ENCODE data around the gene SNHG17. TPM values are rescaled to one million over a fixed set of nuclear protein-coding genes. Genes with fewer than 3 reads are reported as not detected.

SNHG17 gene
- total and polyA plus RNA-seq, 9 of the 15 experiments (the other 6 are each of a cell fraction or from before 2014, with no cell fraction given) = 29.8 to 106 (median 57.7) TPM

- TF ChIP-seq CHD7 (IDR thresholded peaks at IDR 0.05; ENCODE audit: low read depth, low read length) (no peak), MXI1 (IDR thresholded peaks at IDR 0.05; ENCODE audit: low read depth, low read length) (peak; percentile 72; the same call in 1 of the 2 replicates), ZNF398 (CRISPR knock-in tag; IDR thresholded peaks at IDR 0.05) (no peak), TEAD2 (tag; IDR thresholded peaks at IDR 0.05) (no peak), MECOM (CRISPR knock-in tag; IDR thresholded peaks at IDR 0.05) (no peak), MCM7 (IDR thresholded peaks at IDR 0.05) (no peak), HMG20B (CRISPR knock-in tag; IDR thresholded peaks at IDR 0.05) (no peak), THRAP3 (IDR thresholded peaks at IDR 0.05; ENCODE audit: borderline replicate concordance) (0 out of 2 replicates have a peak, but pooled peaks have one; percentile 89), ZBTB49 (CRISPR knock-in tag; IDR thresholded peaks at IDR 0.05; ENCODE audit: borderline replicate concordance) (0 out of 2 replicates have a peak, but pooled peaks have one; percentile 87)
Observed at GRCh38 chr20:38434770-38435554, at the start of gene SNHG17 (continued).

All from K562 (cell line).